ENCODE measurements around the gene ANKRD63. TPM values are rescaled to one million over a fixed set of nuclear protein-coding genes. Genes with fewer than 3 reads are reported as not detected.
A peak's percentile ranks its signal among the peaks of the same experiment; 100 is the strongest.

The ANKRD63 gene
- total and polyA plus RNA-seq, 2 donors (not counting 1 experiment from before 2014, with no cell fraction given): not detected

GRCh38 chr15:40320931-40321371 is 38.1 kb upstream of the ANKRD63 start:
- H3K4me3 ChIP-seq (replicated peaks in 1 of 4; ENCODE audit: control extremely low read depth in 1 of 4, insufficient read depth in 1 of 4, low read depth in 3 of 4, low read length in 4 of 4): no peak overlapping the region
- no peak overlapping the region for H3K4me2 ChIP-seq (ENCODE audit: extremely low read depth, insufficient read depth, low read length)
- no peaks in the 10 kb centered on the region for H4K20me1 ChIP-seq (ENCODE audit: control insufficient read depth, extremely low read depth, insufficient read depth, low read length)
- no peak overlapping the region for H2AFZ ChIP-seq (ENCODE audit: low read length)
- no peaks in the 10 kb centered on the region for H3K9me3 ChIP-seq (ENCODE audit: control insufficient read depth, insufficient read depth, low read depth, low read length)
- peak; percentile 60 to 75 for DNase-seq (ENCODE audit: low read depth in 2 of 2)
- H3K4me1 ChIP-seq (ENCODE audit: control insufficient read depth, extremely low read depth, insufficient read depth, low read length): peaks cover 12% of the 10 kb centered on the region
- H3K9ac ChIP-seq (ENCODE audit: insufficient read depth, low read length): no peak overlapping the region
- H3K27ac ChIP-seq (ENCODE audit: insufficient read depth, low read length): no peak overlapping the region
- no peaks in the 10 kb centered on the region for H3K36me3 ChIP-seq (ENCODE audit: control insufficient read depth, insufficient read depth, low read length)
- TF ChIP-seq EZH2 (IDR thresholded peaks at IDR 0.05; ENCODE audit: low read length, missing control alignments): no peak
- peak; percentile 84 to 93 for TF ChIP-seq CTCF (conservative IDR thresholded peaks at IDR 0.05 in 1 of 2, IDR thresholded peaks at IDR 0.05 in 1 of 2; ENCODE audit: low read depth in 1 of 2, low read length in 2 of 2)
- H3K27me3 ChIP-seq (ENCODE audit: control insufficient read depth, insufficient read depth, low read length): peaks cover 2% of the 10 kb centered on the region
- peaks cover 4% of the 10 kb centered on the region for H3K79me2 ChIP-seq (ENCODE audit: control insufficient read depth, insufficient read depth, low read length)

- Histone ChIP-seq H3K4me3 (replicated peaks in 1 of 4; ENCODE audit: control extremely low read depth in 1 of 4, insufficient read depth in 1 of 4, low read depth in 3 of 4, low read length in 4 of 4) (no peak overlapping the region), H3K79me2 (ENCODE audit: control insufficient read depth, insufficient read depth, low read length) (peaks cover 4% of the 10 kb centered on the region), H3K27ac (ENCODE audit: insufficient read depth, low read length) (no peak overlapping the region), H3K36me3 (ENCODE audit: control insufficient read depth, insufficient read depth, low read length) (no peaks in the 10 kb centered on the region), H3K4me2 (ENCODE audit: extremely low read depth, insufficient read depth, low read length) (no peak overlapping the region), H3K9ac (ENCODE audit: insufficient read depth, low read length) (no peak overlapping the region), H4K20me1 (ENCODE audit: control insufficient read depth, extremely low read depth, insufficient read depth, low read length) (no peaks in the 10 kb centered on the region), H3K4me1 (ENCODE audit: control insufficient read depth, extremely low read depth, insufficient read depth, low read length) (peaks cover 12% of the 10 kb centered on the region), H3K27me3 (ENCODE audit: control insufficient read depth, insufficient read depth, low read length) (peaks cover 2% of the 10 kb centered on the region), H2AFZ (ENCODE audit: low read length) (no peak overlapping the region), H3K9me3 (ENCODE audit: control insufficient read depth, insufficient read depth, low read depth, low read length) (no peaks in the 10 kb centered on the region)
- DNase-seq (ENCODE audit: low read depth in 2 of 2): no peak
- TF ChIP-seq CTCF (conservative IDR thresholded peaks at IDR 0.05 in 1 of 2, IDR thresholded peaks at IDR 0.05 in 1 of 2; ENCODE audit: low read depth in 1 of 2, low read length in 2 of 2) (no peak), EZH2 (IDR thresholded peaks at IDR 0.05; ENCODE audit: low read length, missing control alignments) (no peak)
These were observed 37.5 kb upstream of the ANKRD63 start for GRCh38 chr15:40320409-40320808.

- H3K27ac ChIP-seq (ENCODE audit: insufficient read depth, low read length): no peak overlapping the region
- H3K27me3 ChIP-seq (ENCODE audit: control insufficient read depth, insufficient read depth, low read length): peaks cover 7% of the 10 kb centered on the region
- H3K9me3 ChIP-seq (ENCODE audit: control insufficient read depth, insufficient read depth, low read depth, low read length): no peaks in the 10 kb centered on the region
- H3K9ac ChIP-seq (ENCODE audit: insufficient read depth, low read length): no peak overlapping the region
- H4K20me1 ChIP-seq (ENCODE audit: control insufficient read depth, extremely low read depth, insufficient read depth, low read length): no peaks in the 10 kb centered on the region
- DNase-seq (ENCODE audit: low read depth in 2 of 2): no peak
- H3K79me2 ChIP-seq (ENCODE audit: control insufficient read depth, insufficient read depth, low read length): no peaks in the 10 kb centered on the region
- H2AFZ ChIP-seq (ENCODE audit: low read length): no peak overlapping the region
- no peak for TF ChIP-seq CTCF (conservative IDR thresholded peaks at IDR 0.05 in 1 of 2, IDR thresholded peaks at IDR 0.05 in 1 of 2; ENCODE audit: low read depth in 1 of 2, low read length in 2 of 2)
- TF ChIP-seq EZH2 (IDR thresholded peaks at IDR 0.05; ENCODE audit: low read length, missing control alignments): no peak
- peaks cover 4% of the 10 kb centered on the region for H3K4me1 ChIP-seq (ENCODE audit: control insufficient read depth, extremely low read depth, insufficient read depth, low read length)
- no peak overlapping the region for H3K4me3 ChIP-seq (replicated peaks in 1 of 4; ENCODE audit: control extremely low read depth in 1 of 4, insufficient read depth in 1 of 4, low read depth in 3 of 4, low read length in 4 of 4)
- H3K36me3 ChIP-seq (ENCODE audit: control insufficient read depth, insufficient read depth, low read length): no peaks in the 10 kb centered on the region
- H3K4me2 ChIP-seq (ENCODE audit: extremely low read depth, insufficient read depth, low read length): no peak overlapping the region
These were observed 34.7 kb upstream of the ANKRD63 start for GRCh38 chr15:40317580-40317979.

All from fibroblast of lung (primary cell).